BLaER1 treated with 17β-estradiol and CSF1 and Interleukin-3, amounts not matched to agents 10 nM and 100 nM (cell line): ENCODE measurements around the gene SSTR3.
"Not testable (repeated sequence)": the region's sequence is repeated elsewhere in the genome, so short reads cannot be mapped to it uniquely, and the experiment has no call there.

ENCODE experiments used
- H3K27ac ChIP-seq, 11 experiments: shearing (Covaris generic); formaldehyde crosslinking; 2 replicates each; pipeline ENCODE4 v1.8.1; 2022
- H3K27me3 ChIP-seq, 11 experiments: shearing (Covaris generic); formaldehyde crosslinking; 2 replicates each; pipeline ENCODE4 v1.8.1; 2022
- H3K36me3 ChIP-seq, 11 experiments: shearing (Covaris generic); formaldehyde crosslinking; 2 replicates each; pipeline ENCODE4 v1.8.1; 2022
- H3K4me1 ChIP-seq, 10 experiments: shearing (Covaris generic); formaldehyde crosslinking; 2 replicates each; pipeline ENCODE4 v1.8.1; 2022
- H3K4me2 ChIP-seq, 11 experiments: shearing (Covaris generic); formaldehyde crosslinking; 2 replicates each; pipeline ENCODE4 v1.8.1; 2022
- H3K4me3 ChIP-seq, 10 experiments: shearing (Covaris generic); formaldehyde crosslinking; 2 replicates each; pipeline ENCODE4 v1.8.1; 2022
- H3K9ac ChIP-seq, 11 experiments: shearing (Covaris generic); formaldehyde crosslinking; 2 replicates each; pipeline ENCODE4 v1.8.1; 2022
- H3K9me3 ChIP-seq, 11 experiments: shearing (Covaris generic); formaldehyde crosslinking; replicated peaks in 1 of 11; 2 replicates each; pipeline ENCODE4 v1.8.1; 2022
- H4K20me1 ChIP-seq, 11 experiments: shearing (Covaris generic); formaldehyde crosslinking; 2 replicates each; pipeline ENCODE4 v1.8.1; 2022
- Cebpa-rat ChIP-seq, 11 experiments: shearing (Covaris generic); IDR thresholded peaks; 2 replicates each; pipeline ENCODE4 v1.8.1; 2022

Gene SSTR3

GRCh38 chr22:37255558-37256006 lies 43.3 kb upstream of the SSTR3 start:
- Histone ChIP-seq H3K4me3 (no peak overlapping the region), H3K4me2 (peak overlapping the region in 3 of 11 experiments; percentile 7 to 27 (median 22); a peak in 2 of 22 replicates), H3K27ac (no peak overlapping the region), H3K9ac (no peak overlapping the region), H3K4me1 (peaks cover 21 to 39% (median 30%) of the 10 kb centered on the region in 10 experiments), H3K36me3 (no peaks in the 10 kb centered on the region), H4K20me1 (peaks cover 0 to 6% (median 0%) of the 10 kb centered on the region in 11 experiments; a peak in 1 of 22 replicates), H3K9me3 (no peaks in the 10 kb centered on the region), H3K27me3 (peaks cover 0 to 9% (median 0%) of the 10 kb centered on the region in 11 experiments; a peak in 4 of 22 replicates)
- TF ChIP-seq Cebpa-rat (IDR thresholded peaks at IDR 0.05): no peak

GRCh38 chr22:37254867-37255233 lies 42.6 kb upstream of the SSTR3 start:
- Histone ChIP-seq H3K9ac (no peak overlapping the region), H3K36me3 (no peaks in the 10 kb centered on the region), H3K27me3 (peaks cover 0 to 3% (median 0%) of the 10 kb centered on the region in 11 experiments; a peak in 4 of 22 replicates), H3K4me1 (peaks cover 13 to 31% (median 22%) of the 10 kb centered on the region in 10 experiments), H3K9me3 (no peaks in the 10 kb centered on the region), H3K4me2 (no peak overlapping the region), H3K4me3 (no peak overlapping the region), H3K27ac (no peak overlapping the region), H4K20me1 (no peaks in the 10 kb centered on the region)
- no peak for TF ChIP-seq Cebpa-rat (IDR thresholded peaks at IDR 0.05)

GRCh38 chr22:37254209-37254866 lies 42.1 kb upstream of the SSTR3 start:
- H4K20me1 ChIP-seq: no peaks in the 10 kb centered on the region
- H3K9ac ChIP-seq: no peak overlapping the region
- no peak overlapping the region for H3K4me3 ChIP-seq
- peaks cover 8 to 26% (median 18%) of the 10 kb centered on the region in 10 experiments for H3K4me1 ChIP-seq
- no peak overlapping the region for H3K27ac ChIP-seq
- H3K27me3 ChIP-seq: no peaks in the 10 kb centered on the region
- no peak for TF ChIP-seq Cebpa-rat (IDR thresholded peaks at IDR 0.05)
- no peaks in the 10 kb centered on the region for H3K36me3 ChIP-seq
- no peak overlapping the region for H3K4me2 ChIP-seq
- H3K9me3 ChIP-seq: no peaks in the 10 kb centered on the region

GRCh38 chr22:37253126-37253660 lies 40.9 kb upstream of the SSTR3 start:
- H3K36me3 ChIP-seq: no peaks in the 10 kb centered on the region
- H3K4me1 ChIP-seq: peaks cover 0 to 19% (median 13%) of the 10 kb centered on the region in 10 experiments; a peak in 13 of 20 replicates
- no peaks in the 10 kb centered on the region for H4K20me1 ChIP-seq
- H3K9ac ChIP-seq: no peak overlapping the region
- no peak for TF ChIP-seq Cebpa-rat (IDR thresholded peaks at IDR 0.05)
- H3K27ac ChIP-seq: no peak overlapping the region
- H3K9me3 ChIP-seq: no peaks in the 10 kb centered on the region
- H3K4me2 ChIP-seq: peak overlapping the region in 4 of 11 experiments; percentile 1 to 14 (median 2); a peak in 1 of 22 replicates
- no peak overlapping the region for H3K4me3 ChIP-seq
- H3K27me3 ChIP-seq: no peaks in the 10 kb centered on the region

GRCh38 chr22:37251836-37252235 lies 39.6 kb upstream of the SSTR3 start:
- not testable (repeated sequence) for H3K27ac ChIP-seq, H3K27me3 ChIP-seq, H3K4me3 ChIP-seq, H3K9ac ChIP-seq, H4K20me1 ChIP-seq, H3K9me3 ChIP-seq, H3K36me3 ChIP-seq, H3K4me2 ChIP-seq
- H3K4me1 ChIP-seq: peaks cover 0 to 19% (median 13%) of the 10 kb centered on the region in 10 experiments; a peak in 10 of 20 replicates

GRCh38 chr22:37249986-37250385 lies 37.7 kb upstream of the SSTR3 start:
- Histone ChIP-seq H3K27me3 (no peaks in the 10 kb centered on the region), H3K4me1 (peaks cover 9 to 26% (median 18%) of the 10 kb centered on the region in 10 experiments), H3K27ac (no peak overlapping the region), H3K9me3 (no peaks in the 10 kb centered on the region), H3K4me2 (no peak overlapping the region), H3K4me3 (no peak overlapping the region), H3K36me3 (no peaks in the 10 kb centered on the region), H3K9ac (no peak overlapping the region), H4K20me1 (no peaks in the 10 kb centered on the region)
- no peak for TF ChIP-seq Cebpa-rat (IDR thresholded peaks at IDR 0.05)

GRCh38 chr22:37248251-37248650 lies 36.0 kb upstream of the SSTR3 start:
- H3K27me3 ChIP-seq: no peaks in the 10 kb centered on the region
- peaks cover 18 to 39% (median 25%) of the 10 kb centered on the region in 10 experiments for H3K4me1 ChIP-seq
- H3K4me3 ChIP-seq: no peak overlapping the region
- TF ChIP-seq Cebpa-rat (IDR thresholded peaks at IDR 0.05): no peak
- H3K9me3 ChIP-seq: no peaks in the 10 kb centered on the region
- H3K27ac ChIP-seq: no peak overlapping the region
- no peaks in the 10 kb centered on the region for H4K20me1 ChIP-seq
- 0 out of 22 replicates have a peak overlapping the region, but pooled peaks of 1 of the 11 experiments have one; percentile 0 for H3K4me2 ChIP-seq
- H3K36me3 ChIP-seq: no peaks in the 10 kb centered on the region
- H3K9ac ChIP-seq: no peak overlapping the region

GRCh38 chr22:37245740-37246139 lies 33.5 kb upstream of the SSTR3 start:
- H3K4me1 ChIP-seq: peaks cover 35 to 63% (median 47%) of the 10 kb centered on the region in 10 experiments
- no peak for TF ChIP-seq Cebpa-rat (IDR thresholded peaks at IDR 0.05)
- H3K9ac ChIP-seq: peak overlapping the region in 10 of 11 experiments; percentile 26 to 92 (median 86); a peak in 14 of 22 replicates
- H3K27ac ChIP-seq: peak overlapping the region in 10 of 11 experiments; percentile 78 to 94 (median 86); a peak in 18 of 22 replicates
- H3K27me3 ChIP-seq: no peaks in the 10 kb centered on the region
- H3K36me3 ChIP-seq: peaks cover 3 to 14% (median 12%) of the 10 kb centered on the region in 11 experiments; a peak in 20 of 22 replicates
- H3K4me2 ChIP-seq: peak overlapping the region; percentile 91 to 100 (median 99)
- peak overlapping the region in 3 of 10 experiments; percentile 85 to 99 (median 86); a peak in 2 of 20 replicates for H3K4me3 ChIP-seq
- H4K20me1 ChIP-seq: peaks cover 10 to 16% (median 15%) of the 10 kb centered on the region in 11 experiments; a peak in 18 of 22 replicates
- H3K9me3 ChIP-seq: no peaks in the 10 kb centered on the region
